Left lobe of liver (tissue), 2 donors: Measurements from ENCODE around the gene ARHGAP24. TPM values are rescaled to one million over a fixed set of nuclear protein-coding genes. Genes with fewer than 3 reads are reported as not detected.
A peak's percentile ranks its signal among the peaks of the same experiment; 100 is the strongest.

Source experiments
- ATAC-seq: fragments of 200-7000 bp; cut with Tn5 transposase; one replicate; pipeline ENCODE4 v1.9.1; 2020; ENCODE audit warnings: mild to moderate bottlenecking, moderate library complexity
- DNase-seq: peaks from one replicate; pipeline ENCODE4 v3.0.0-alpha.2; 2020; ENCODE audit warnings: low spot score
- total RNA-seq: library from RNA; stranded (reverse); gene quantifications from one replicate; pipeline ENCODE4 v1.2.1, GENCODE V29; 2021
- donor health status: DM: no; HTN: no; CAD: no; lungs with moderate emphysema.
- donor health status: DM: no; HTN: yes; CAD: no.

Gene ARHGAP24
- total RNA-seq, 1 donor from 2014 or later, result 6.8 TPM

DNA sequence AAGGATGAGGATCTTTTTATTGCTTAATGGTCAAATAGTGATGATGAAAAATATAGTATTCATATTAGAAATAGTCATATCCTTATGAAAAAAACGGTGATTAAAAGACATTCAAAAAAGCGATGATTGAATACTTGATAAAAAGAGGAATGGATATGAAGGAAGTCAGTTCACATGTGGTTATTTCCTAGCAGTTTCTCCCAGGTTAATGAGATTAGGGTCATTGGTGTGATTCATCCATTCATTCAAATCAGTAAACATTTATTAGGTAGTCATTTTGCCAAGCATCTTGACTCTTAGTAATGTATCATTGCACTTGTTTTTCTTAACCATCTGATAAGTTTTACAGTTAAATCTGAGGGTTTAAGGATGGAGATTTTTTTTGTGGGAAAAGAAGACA, 294.1 kb downstream of the ARHGAP24 start:
- DNase-seq (no peak), ATAC-seq (no peak)

DNA sequence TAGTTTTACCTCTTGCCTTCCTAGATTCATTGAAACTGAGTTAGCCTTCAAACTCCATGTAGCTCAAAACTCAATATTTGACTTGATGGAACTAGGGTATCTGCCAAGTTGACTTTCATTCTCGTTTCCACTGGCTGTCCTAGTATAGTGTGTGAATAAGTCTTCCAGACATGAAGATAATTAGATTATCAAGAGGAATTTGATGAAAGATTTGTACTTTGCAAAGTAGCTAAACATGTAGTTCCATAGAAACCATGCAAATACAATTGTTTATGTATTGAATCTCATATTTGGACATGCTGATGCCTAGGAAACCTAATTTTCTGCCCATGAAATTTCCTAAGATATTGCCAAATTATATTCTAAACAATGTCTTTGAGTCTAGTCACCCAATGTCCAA, 297.5 kb downstream of the ARHGAP24 start:
- ATAC-seq, result no peak
- DNase-seq, result no peak

DNA sequence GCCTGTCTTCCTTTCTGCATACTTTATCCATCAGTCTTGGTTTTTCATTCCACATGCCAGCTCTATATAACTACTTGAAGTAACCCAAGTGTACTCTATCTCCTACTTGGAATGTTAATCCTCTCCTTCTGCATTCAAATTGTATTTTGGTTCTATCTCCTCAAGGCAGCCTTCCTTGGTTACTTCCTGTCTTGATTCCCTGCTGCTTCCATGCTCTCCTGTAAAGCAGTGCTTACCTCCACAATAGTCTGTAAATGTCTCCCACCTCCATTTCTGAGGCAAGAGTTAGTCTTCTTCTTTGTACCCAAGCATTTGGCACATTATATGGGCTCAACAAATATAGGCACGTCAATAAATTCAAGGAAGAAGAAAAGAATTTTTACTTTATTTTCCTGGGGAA, 298.4 kb downstream of the ARHGAP24 start:
- no peak for ATAC-seq
- DNase-seq, result no peak

DNA sequence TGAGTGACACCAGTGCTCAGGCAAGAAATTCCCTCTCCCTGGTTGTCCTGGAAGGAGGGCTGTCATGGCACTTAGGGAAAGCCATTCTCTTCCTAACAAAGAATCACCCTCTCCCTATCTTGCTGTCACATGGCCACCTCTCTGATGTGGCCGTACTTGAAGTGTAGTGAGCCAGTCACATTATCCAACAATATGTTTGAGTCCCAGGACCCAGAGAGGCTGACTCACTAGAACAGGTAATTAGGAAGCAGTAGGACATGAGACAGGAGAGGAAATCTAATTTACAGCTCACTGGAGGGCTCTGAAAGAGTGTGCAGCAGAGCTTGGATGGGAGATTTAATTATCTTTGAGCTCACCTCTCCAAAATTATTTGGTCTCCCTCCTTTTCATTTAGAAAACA, 299.1 kb downstream of the ARHGAP24 start:
- DNase-seq, result no peak
- no peak for ATAC-seq

DNA sequence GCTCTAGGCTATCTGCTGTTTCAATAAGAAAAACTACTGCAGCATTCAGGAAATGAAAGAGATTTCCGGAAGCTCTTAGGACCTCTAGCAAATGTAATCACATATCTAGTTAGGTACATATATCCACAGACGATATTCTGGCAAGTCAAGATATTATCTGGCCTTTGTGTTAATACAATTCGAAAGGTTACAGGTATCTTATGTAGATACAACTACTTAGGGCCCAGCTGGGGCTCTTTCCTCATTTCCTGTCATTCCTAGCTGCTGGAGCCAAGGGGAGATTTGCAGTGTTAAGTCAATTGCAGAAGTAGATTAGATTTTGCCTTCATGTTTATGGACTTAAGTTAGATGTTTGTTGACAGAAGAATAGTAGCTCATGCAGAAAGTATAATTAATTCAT, 299.5 kb downstream of the ARHGAP24 start:
- DNase-seq (no peak), ATAC-seq (no peak)

DNA sequence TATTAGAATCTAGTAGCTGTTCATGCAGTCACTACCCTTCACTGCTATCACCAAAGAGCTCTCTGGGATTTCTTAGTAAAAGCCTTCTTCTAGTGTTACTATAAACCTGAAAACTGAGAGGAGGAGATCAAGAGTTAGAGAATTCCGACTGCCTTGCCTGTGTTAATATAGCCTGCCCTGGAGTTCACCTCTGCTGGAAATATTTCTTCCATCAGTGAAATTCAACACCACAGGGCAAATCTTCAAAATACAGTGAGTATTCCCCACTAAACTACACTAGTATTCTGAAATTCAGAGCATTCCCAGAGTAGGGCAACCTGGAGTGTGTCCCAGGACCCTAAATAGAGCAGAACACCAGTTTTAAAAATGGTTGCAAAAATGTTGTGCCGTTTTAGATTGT, 301.1 kb downstream of the ARHGAP24 start:
- no peak for DNase-seq
- ATAC-seq, result no peak

DNA sequence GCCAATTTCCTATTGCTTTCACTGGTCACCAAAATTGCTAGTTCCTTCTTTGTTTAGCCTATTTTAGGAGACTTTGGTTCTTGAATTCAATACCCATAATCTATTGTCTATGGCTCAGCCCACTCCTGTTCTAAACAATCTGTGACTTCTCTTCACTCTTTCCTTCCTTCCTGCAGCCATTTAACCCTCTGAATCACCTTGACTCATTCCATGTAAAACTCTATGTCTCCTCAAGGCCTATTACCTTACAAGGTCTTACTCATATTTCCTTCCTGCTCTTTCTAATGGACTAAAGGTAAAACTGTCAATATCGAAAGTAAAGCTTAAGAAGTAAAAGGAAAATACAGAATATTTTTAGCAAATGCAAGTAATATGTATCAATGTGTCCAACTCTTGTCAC, 301.6 kb downstream of the ARHGAP24 start:
- no peak for ATAC-seq
- DNase-seq, result no peak

DNA sequence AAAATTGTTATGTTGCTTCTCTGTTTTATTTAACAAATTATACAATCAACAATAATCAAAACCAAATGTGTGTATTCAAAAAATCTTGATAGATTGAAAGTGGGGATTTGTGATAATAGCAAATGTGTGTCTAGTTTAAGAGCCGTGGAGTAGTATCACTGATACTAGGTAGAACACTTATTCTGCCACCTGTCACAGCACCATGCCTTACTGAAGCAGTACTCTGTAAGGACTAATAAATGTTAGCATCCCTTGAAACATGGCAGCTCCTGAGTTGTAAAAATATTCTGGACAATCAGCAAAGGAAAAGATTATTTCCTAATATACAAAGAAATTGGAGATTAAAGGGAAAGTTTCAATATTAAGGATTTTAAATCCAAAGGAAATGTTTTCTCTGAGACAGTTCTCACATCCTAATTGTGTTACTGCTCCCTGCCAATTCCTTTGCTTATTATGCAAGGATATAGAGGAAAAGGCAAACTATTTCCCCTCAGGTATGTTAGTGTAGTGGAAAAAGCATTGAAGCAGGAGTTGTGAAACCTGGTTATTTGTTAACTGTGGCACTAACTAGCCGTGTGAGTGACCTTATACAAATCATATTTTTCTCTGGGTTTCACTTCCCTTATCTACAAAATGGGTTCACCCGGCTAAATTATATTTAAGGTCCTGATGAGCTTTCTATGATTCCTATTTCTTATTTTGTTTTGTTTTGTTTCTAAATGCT, 303.1 kb downstream of the ARHGAP24 start:
- DNase-seq (no peak), ATAC-seq (peak; percentile 87)

DNA sequence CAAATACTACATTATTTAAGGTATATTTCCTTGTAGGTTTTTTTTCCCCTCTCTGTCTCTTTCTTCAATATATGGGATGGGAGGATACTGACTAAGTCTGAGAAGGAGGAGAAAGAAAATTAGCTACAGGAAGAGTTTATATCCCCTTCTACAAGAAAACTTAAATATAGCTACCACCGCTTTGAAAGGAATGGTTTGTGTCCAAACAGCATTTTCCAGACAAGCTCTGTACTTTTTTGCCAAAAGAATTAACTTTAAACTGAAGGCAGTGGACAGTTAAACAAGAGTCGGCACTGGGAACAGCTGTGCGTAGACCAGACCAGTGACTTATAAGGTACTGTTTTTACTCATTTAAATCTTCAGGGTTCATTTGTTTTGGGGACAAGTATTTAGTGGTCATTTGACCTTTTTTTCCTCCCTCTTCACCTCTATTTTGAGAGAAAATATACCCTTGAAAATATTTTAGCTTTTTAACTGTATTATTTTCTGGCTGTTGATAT, 303.7 kb downstream of the ARHGAP24 start:
- DNase-seq (no peak), ATAC-seq (peak; percentile 81)

DNA sequence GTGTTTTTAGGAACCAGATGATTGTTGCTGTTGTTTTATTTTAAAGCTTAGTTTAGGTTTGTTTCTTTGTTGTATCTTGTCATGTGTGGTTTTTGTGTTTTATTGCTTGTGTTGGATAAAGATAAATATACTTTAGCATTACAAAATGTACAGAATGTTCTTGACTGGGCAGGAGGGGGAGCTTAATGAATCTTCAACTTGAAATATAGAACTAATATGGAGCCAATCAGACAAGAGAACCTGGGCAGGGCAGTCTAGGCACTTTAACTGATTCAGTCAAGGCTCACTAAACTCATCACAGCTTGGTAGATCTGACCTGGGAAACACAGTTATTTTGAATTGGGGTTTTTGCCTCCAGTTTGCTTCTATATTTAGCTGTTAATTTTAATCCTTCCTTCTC, 304.2 kb downstream of the ARHGAP24 start:
- ATAC-seq, result peak; percentile 50
- DNase-seq, result no peak

DNA sequence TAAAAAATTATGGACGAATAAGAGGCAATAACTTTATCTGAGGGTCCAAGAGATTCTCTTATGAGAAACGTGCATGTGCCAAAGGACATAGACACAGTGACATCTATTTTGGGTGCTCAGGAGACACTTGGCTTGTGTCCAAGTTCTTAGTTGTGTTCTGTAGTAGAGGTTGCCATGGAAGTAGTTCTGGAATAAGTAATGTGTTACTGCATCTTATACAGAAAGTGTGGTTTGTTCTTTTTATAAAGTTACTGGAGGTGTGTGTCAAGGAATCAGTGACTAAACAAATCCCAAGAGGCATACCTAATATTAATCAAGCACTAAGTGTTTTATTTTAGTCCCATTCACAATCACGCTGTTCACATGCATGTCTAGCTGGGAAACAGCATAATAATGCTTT, 305.7 kb downstream of the ARHGAP24 start:
- DNase-seq (no peak), ATAC-seq (no peak)

DNA sequence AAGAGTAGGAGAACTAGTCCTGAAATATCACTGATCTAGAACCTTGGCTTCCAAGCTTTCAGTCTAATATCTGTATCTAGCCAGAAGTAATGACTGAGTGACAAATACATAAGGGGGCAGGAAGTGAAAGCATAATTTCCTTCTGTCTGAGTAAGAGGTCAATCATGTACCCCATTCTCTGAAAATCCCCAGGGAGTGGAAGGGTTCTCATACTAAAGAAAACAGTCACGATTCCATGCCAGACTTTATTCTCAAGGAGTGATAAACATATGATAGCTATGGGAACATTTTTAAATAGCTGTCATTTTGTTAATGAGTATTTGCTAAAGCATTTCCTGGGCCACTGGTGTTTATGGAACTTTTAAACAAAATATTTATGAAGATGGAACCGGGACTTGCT, 308.5 kb downstream of the ARHGAP24 start:
- DNase-seq, result no peak
- ATAC-seq, result no peak

DNA sequence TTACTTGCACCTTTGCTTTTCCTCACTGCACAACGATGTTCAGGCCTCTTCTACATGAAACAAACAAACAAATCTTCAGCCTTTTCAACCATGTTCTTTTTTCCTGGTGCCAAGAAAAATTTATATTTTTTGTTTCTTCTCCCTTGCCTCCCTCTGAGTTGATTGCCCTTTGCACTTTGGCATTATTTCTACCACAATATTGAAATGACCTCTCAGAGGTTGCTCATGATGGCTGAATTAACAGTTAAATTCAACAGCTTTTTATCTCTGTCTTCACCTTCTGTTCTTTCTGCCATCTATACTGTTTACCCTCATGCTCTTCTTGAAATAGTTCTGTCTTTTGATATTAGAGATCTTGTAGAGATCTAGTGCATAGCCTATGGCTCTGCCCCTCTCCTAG, 308.9 kb downstream of the ARHGAP24 start:
- peak; percentile 55 for ATAC-seq

DNA sequence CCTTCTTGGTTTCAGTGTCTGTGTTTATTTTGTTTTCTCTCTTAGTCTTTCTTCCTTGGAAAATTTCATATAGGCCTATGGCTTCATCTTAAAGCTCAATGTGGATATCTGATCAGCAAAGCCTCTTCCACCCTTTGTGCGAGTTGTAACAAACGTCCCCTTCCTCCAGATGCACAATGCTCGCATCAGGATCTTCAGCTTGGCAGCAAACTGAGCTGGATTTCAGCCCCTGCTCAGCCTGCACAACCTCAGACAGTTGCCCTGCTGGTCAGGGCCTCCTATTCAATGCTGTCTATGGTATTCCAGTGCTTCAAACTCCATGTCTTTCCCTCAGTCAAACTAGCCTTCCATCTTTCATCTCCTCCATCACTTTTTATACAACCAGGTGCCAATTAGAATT, 309.4 kb downstream of the ARHGAP24 start:
- ATAC-seq, result no peak
- DNase-seq, result no peak

More for the DNA sequence above, 308.9 kb downstream of the ARHGAP24 start:
- DNase-seq, result no peak

DNA sequence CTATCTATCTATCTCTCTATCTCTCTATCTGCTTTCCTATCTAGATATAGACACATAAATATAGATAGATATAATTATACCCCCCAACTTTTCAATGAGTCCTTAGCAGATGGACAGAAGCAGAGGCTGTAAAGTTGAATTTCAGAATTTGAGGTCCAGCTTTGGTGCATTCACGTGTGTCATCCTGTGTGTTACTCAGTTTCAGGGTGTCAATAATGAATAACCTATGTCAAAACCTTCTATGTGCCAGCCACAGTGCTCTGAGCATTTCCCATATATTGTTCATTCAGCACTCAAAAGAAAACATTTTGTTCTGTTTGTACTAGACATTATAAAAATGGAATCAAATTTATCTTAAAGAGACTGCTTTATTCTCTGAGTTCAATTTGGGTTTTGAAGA, 310.0 kb downstream of the ARHGAP24 start:
- DNase-seq, result no peak

DNA sequence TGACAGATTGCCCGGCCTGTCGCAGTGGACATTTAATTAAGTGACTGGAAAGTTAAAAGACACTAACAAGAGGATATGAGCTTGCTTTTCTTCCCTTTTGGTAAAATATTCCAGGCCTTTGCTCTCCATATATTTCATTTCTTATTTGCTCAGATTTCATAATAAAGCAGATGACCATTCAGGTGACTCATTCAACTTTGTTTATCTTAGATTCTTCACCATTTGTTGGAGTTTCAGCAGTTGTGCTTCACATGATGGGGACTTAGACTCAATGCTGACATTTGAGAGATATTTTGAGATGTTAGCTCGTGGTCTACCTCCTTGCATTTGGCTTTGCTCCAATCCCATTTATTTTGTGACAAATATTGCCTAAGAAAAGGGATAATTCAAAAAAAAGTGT, 312.2 kb downstream of the ARHGAP24 start:
- DNase-seq, result no peak
- no peak for ATAC-seq

More for the DNA sequence above, 310.0 kb downstream of the ARHGAP24 start:
- ATAC-seq, result no peak

DNA sequence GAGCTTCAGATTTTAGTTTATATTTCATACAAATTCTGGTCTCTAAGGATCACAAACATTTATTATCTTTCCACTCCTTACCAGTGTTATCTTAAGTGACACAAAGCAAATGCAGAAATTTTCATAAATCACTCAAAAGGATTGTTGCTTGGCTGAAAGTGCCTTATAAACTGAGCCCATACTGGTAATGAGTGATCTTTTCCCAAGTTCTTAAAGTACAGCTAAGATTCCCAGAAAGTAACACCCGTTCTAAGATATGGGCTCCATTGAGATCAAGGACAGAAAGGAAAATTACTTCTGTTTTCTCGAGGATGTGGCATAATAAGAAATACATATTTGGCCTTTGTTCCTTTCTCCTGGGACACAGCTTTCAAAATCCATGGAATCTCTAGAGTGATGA, 313.7 kb downstream of the ARHGAP24 start:
- DNase-seq (no peak), ATAC-seq (no peak)

DNA sequence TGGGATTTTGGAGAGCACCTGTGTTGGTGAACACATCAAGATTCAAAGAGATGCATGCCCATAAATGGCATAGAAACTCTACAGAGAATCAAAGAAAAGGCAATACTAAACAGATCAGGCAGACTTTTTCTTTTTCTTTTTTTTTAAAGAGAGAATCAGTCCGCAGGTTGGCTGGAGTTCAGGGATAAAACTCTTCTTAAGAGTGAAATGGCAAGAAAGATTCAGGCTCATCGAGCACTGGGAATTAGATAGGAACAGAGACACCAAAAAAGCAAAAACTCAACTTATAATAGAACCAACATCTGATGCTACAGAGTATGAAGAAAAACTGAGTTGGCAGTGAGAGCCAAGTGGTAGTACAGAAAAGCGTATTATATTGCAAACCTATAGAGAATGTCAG, 314.3 kb downstream of the ARHGAP24 start:
- ATAC-seq, result no peak

DNA sequence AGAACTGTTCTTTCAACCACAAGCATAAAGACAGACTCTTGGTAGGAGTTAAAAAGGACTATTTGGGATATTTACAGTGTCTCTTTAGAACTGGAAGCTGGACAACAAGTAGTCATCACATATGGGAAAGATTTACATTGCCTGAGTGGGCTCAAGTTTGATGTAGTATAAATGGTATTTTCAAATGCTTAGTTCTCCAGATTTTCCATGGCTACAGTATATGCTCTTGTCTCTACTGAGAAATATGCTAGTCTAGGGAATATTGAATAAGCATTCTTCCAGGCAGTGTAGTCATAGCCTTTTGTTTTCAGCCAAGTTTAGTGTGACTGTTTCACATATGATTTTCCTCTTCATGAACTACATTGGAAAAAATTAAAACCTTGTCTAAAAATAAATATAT, 315.6 kb downstream of the ARHGAP24 start:
- ATAC-seq (no peak), DNase-seq (no peak)

More for the DNA sequence above, 314.3 kb downstream of the ARHGAP24 start:
- DNase-seq, result no peak

DNA sequence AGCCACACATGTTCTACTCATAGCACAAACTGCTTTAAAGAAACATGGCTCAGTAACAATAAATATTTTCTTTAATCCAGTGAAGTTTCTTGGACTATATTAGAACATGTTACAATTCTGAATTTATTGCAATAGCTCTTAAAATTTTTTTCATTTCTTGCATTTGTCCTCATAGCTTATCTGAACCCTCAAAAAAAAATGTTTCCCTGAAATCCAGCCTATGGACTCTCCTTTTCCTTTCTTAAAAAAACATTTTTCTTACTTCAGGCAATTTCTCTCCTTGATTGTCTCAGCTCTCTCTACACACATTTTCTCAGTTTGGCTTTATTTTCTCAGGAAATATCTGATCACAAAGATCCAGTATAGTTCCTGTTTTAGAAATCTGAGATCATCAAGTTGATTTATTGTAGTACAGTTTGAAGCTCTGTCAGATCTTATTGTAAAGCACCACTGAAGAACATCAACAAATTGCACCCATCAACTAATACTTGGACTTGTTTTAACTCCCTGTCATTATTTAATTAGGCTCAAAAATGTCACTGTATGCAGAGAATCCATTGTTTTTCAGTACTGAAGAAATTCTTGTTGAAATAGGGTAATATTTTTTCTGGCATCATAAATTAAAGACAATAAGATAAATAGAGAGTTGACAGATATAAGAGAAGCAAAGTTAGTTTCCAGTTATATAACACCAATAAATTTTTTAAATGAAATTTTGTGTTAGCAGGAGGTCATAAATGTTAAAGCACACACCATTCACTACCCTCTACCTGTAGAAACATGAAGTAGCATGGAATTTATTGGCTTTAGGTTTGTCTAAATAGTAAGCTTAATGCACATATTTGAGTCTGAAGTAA, 317.7 kb downstream of the ARHGAP24 start:
- ATAC-seq, result no peak
- no peak for DNase-seq

DNA sequence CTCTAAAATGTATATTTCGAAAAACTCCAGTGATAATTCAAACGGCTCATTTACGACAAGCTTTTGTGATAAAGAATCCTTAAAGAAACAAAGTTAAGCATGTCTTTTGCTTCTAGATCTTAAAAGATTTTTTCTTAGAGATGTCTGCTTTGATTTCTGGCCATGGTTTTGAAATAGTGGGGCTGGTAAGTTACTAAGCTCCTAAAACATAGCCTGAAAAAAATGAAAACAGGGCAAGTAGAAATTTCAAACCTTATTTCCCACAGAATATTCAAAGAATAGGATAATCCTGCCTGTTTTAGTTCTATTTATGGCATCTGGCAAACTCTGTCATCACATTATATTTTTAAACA, 318.3 kb downstream of the ARHGAP24 start:
- ATAC-seq (no peak), DNase-seq (no peak)
